ENCODE data around the gene AURKAIP1.

DNA sequence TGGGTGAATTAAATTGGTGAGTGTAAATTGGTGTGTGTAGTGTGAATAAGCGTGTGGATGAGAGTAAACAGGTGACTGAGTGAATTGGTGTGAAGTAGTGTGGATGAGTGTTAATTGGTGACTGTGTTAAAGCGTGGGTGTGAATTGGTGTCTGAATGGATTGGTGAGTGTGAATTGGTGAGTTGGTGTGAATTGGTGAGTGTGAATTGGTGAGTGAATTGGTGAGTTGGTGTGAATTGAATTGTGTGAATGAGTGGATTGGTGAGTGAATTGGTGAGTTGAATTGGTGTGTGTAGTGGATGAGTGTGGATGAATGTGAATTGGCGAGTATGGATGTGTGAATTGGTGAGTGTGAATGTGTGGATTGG, 8.3 kb downstream of the AURKAIP1 start:
- TF ChIP-seq, protein P1, sequence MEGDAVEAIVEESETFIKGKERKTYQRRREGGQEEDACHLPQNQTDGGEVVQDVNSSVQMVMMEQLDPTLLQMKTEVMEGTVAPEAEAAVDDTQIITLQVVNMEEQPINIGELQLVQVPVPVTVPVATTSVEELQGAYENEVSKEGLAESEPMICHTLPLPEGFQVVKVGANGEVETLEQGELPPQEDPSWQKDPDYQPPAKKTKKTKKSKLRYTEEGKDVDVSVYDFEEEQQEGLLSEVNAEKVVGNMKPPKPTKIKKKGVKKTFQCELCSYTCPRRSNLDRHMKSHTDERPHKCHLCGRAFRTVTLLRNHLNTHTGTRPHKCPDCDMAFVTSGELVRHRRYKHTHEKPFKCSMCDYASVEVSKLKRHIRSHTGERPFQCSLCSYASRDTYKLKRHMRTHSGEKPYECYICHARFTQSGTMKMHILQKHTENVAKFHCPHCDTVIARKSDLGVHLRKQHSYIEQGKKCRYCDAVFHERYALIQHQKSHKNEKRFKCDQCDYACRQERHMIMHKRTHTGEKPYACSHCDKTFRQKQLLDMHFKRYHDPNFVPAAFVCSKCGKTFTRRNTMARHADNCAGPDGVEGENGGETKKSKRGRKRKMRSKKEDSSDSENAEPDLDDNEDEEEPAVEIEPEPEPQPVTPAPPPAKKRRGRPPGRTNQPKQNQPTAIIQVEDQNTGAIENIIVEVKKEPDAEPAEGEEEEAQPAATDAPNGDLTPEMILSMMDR (optimal IDR thresholded peaks at IDR 0.05 in 1 of 3, IDR thresholded peaks at IDR 0.05 in 1 of 3, conservative IDR thresholded peaks at IDR 0.05 in 1 of 3; ENCODE audit: extremely low read depth in 1 of 3, insufficient read depth in 2 of 3, low read length in 3 of 3) = no peak
- TF ChIP-seq EZH2 (IDR thresholded peaks at IDR 0.05; ENCODE audit: low read length) = no peak

All from keratinocyte (primary cell).